ENCODE results near the gene C17orf107. TPM values are rescaled to one million over a fixed set of nuclear protein-coding genes. Genes with fewer than 3 reads are reported as not detected.
A peak's percentile ranks its signal among the peaks of the same experiment; 100 is the strongest.

The C17orf107 gene
- total RNA-seq, 1 donor from 2014 or later = 2.2 TPM

- no peak for DNase-seq
- H3K9me3 ChIP-seq = no peaks in the 10 kb centered on the region
Measured at GRCh38 chr17:4928881-4929280, 29.5 kb downstream of the C17orf107 start.

GRCh38 chr17:4931963-4932362, 32.6 kb downstream of the C17orf107 start, which contains the start of gene GP1BA:
Gene GP1BA, plus strand, starts transcription at chr17:4932277. Its CDS starts 328 bp downstream, at chr17:4932605.
- no peak within 1 kb of the TSS for H3K4me3 ChIP-seq
- intact Hi-C loops (cut with DNase I) = no loop called here
- no peak for ATAC-seq

More at GRCh38 chr17:4928881-4929280, 29.5 kb downstream of the C17orf107 start:
- ATAC-seq = no peak
- Histone ChIP-seq H3K27me3 (ENCODE audit: low read depth) (no peaks in the 10 kb centered on the region), H3K4me3 (no peak overlapping the region), H3K4me1 (no peaks in the 10 kb centered on the region), H3K27ac (no peak overlapping the region), H3K36me3 (no peaks in the 10 kb centered on the region)
- TF ChIP-seq CTCF (IDR thresholded peaks at IDR 0.05) = no peak
- intact Hi-C loops (cut with DNase I) = no loop called here

GRCh38 chr17:4932756-4933155, 33.4 kb downstream of the C17orf107 start:
- peaks cover 10% of the 10 kb centered on the region for H3K4me1 ChIP-seq
- H3K27me3 ChIP-seq (ENCODE audit: low read depth) = no peaks in the 10 kb centered on the region
- H3K27ac ChIP-seq = no peak overlapping the region
- TF ChIP-seq CTCF (IDR thresholded peaks at IDR 0.05) = no peak
- no peak for ATAC-seq
- H3K4me3 ChIP-seq = no peak overlapping the region
- H3K9me3 ChIP-seq = no peaks in the 10 kb centered on the region
- DNase-seq = no peak
- peaks cover 20% of the 10 kb centered on the region for H3K36me3 ChIP-seq
- intact Hi-C loops (cut with DNase I) = no loop called here

More at GRCh38 chr17:4931963-4932362, 32.6 kb downstream of the C17orf107 start, which contains the start of gene GP1BA:
- Histone ChIP-seq H3K36me3 (peaks cover 12% of the 10 kb centered on the region), H3K27me3 (ENCODE audit: low read depth) (no peaks in the 10 kb centered on the region), H3K4me1 (peaks cover 8% of the 10 kb centered on the region), H3K27ac (no peak within 1 kb of the TSS), H3K9me3 (no peaks in the 10 kb centered on the region)
- no peak for TF ChIP-seq CTCF (IDR thresholded peaks at IDR 0.05)
- no peak for DNase-seq

GRCh38 chr17:4933646-4934045, 34.3 kb downstream of the C17orf107 start:
- Histone ChIP-seq H3K27me3 (ENCODE audit: low read depth) (no peaks in the 10 kb centered on the region), H3K4me1 (peaks cover 19% of the 10 kb centered on the region), H3K27ac (no peak overlapping the region), H3K4me3 (no peak overlapping the region), H3K9me3 (no peaks in the 10 kb centered on the region), H3K36me3 (peaks cover 28% of the 10 kb centered on the region)
- intact Hi-C loops (cut with DNase I) = no loop called here
- DNase-seq (no peak), ATAC-seq (no peak)
- TF ChIP-seq CTCF (IDR thresholded peaks at IDR 0.05) = no peak

GRCh38 chr17:4934173-4934979, 35.0 kb downstream of the C17orf107 start:
- Histone ChIP-seq H3K36me3 (peaks cover 28% of the 10 kb centered on the region), H3K4me1 (peaks cover 26% of the 10 kb centered on the region), H3K4me3 (no peak overlapping the region), H3K27ac (no peak overlapping the region), H3K9me3 (no peaks in the 10 kb centered on the region), H3K27me3 (ENCODE audit: low read depth) (no peaks in the 10 kb centered on the region)
- ATAC-seq (peak; percentile 18 to 48), DNase-seq (no peak)
- intact Hi-C loops (cut with DNase I) = no loop called here
- peak; percentile 16 for TF ChIP-seq CTCF (IDR thresholded peaks at IDR 0.05)

Data from lower lobe of right lung (tissue), 2 donors.